NCI-H526 treated with DMSO at 0.1 percent for 48 hours (cell line): ENCODE data around the gene KITLG.
"Not testable (repeated sequence)": the region's sequence is repeated elsewhere in the genome, so short reads cannot be mapped to it uniquely, and the experiment has no call there.

Experiments used
- DNase-seq: peaks from one replicate; lab custom pipeline; 2025; lab: John Stamatoyannopoulos, UW

KITLG gene

GRCh38 chr12:88575361-88575970 lies 4.8 kb downstream of the KITLG start:
- no peak for DNase-seq

GRCh38 chr12:88574278-88574677 lies 6.0 kb downstream of the KITLG start:
- DNase-seq, result no peak

- DNase-seq, result no peak
Measured at GRCh38 chr12:88573583-88573982, 6.7 kb downstream of the KITLG start.

GRCh38 chr12:88572781-88573549 lies 7.3 kb downstream of the KITLG start:
- no peak for DNase-seq

- no peak for DNase-seq
Measured at GRCh38 chr12:88571543-88571942, 8.7 kb downstream of the KITLG start.

GRCh38 chr12:88570103-88570502 lies 10.2 kb downstream of the KITLG start:
- no peak for DNase-seq

- no peak for DNase-seq
Measured at GRCh38 chr12:88566430-88566829, 13.8 kb downstream of the KITLG start.

GRCh38 chr12:88562846-88563582 lies 17.3 kb downstream of the KITLG start:
- DNase-seq, result no peak

GRCh38 chr12:88562151-88562550 lies 18.1 kb downstream of the KITLG start:
- DNase-seq, result no peak

GRCh38 chr12:88559772-88560171 lies 20.5 kb downstream of the KITLG start:
- no peak for DNase-seq

DNA sequence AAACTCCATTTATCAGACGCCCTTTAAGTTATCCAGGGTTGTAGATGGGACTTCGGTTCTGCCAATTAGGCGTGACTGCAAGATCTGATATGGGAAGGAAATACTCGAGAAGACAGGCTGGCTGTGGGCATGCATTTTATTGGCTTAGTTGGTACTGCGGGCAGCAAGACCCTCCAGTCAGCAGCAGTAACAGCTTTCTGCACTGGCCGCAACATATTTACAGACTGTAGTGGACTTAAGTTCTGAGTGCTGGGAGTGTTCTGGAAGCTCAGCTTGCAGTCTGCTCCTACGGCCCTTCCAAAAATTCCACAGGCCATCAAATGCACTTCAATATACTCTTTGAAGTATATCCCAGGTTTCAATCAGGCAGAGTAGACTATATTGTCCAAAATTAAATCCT lies 21.1 kb downstream of the KITLG start:
- no peak for DNase-seq

- no peak for DNase-seq
Measured at GRCh38 chr12:88558340-88558867, 21.9 kb downstream of the KITLG start.

DNA sequence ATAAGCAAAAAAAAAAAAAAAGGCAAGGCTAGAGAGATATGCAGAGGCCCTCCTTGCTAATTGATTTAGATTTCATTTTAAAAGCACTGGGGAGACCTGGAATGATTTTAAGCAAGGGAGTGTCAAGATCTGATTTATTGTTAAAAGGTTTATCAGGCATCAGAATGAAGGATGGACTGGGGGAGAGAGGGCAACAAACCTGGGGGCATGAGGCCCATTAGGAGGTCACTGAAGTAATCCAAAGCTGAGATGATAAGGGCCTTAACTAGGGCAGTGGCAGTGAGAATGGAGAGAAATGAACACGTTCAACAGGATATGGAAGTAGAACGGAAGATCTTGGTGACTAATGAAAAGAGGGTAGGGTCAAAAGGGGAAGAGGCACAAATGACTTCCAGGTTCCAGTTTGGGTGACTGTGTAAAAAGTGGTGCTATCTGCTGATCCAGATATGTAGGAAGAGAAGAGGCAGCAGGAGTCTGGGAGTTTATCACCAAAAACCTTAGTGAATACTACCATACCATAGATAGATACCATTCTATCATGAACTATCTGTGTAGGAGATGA lies 24.0 kb downstream of the KITLG start:
- DNase-seq, result no peak

DNA sequence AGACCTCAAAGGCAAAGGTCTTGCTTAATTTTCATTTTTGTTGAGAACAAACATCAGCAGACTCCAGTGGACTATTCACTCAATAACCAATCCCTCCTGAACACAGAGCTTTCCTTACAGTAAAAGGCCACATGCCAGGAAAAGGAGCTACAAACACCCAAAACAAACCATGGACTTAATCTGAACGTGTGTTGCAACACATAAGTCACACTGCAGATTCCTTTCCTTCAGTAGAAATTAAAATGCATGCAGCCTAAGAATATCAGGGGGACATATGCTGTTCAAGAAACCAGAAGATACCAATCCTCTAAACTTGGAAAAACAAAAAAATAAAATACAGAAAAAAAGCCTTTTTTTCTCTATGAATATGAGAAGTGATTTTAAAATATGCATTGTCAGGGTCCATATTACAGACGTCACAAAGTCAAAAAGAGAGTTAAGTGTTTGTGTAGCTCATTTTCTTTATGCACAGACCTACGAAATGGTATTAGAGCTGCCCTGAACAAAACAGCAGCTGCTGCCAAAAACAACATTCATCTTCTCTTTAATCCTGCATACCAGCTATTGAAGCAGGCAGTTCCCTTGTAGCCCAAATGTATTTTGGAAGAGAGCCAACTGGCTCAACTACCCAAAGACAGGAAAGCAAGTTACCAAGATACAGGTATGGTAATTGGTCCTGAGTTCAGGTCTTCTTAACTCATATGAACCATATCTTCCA lies 26.2 kb downstream of the KITLG start:
- no peak for DNase-seq

- no peak for DNase-seq
Measured at GRCh38 chr12:88552610-88553079, 27.6 kb downstream of the KITLG start.

GRCh38 chr12:88549929-88550328 lies 30.3 kb downstream of the KITLG start:
- no peak for DNase-seq

GRCh38 chr12:88547949-88548348 lies 32.3 kb downstream of the KITLG start:
- not testable (repeated sequence) for DNase-seq

- DNase-seq, result no peak
Measured at GRCh38 chr12:88546853-88547252, 33.4 kb downstream of the KITLG start.

- DNase-seq, result no peak
Measured at GRCh38 chr12:88546226-88546625, 34.0 kb downstream of the KITLG start.

GRCh38 chr12:88544991-88545980 lies 35.0 kb downstream of the KITLG start:
- no peak for DNase-seq
